ENCODE results near the gene MOCS2.

MOCS2 gene

GRCh38 chr5:53099546-53099945 is 10.0 kb downstream of the MOCS2 start:
- in situ Hi-C loops (cut with MboI; ENCODE audit: low pct_unique_long_range_greater_than_20kb, low sequenced_read_pairs), result no loop called here
- no peak for DNase-seq

GRCh38 chr5:53095931-53096525 is 13.5 kb downstream of the MOCS2 start:
- in situ Hi-C loops (cut with MboI; ENCODE audit: low pct_unique_long_range_greater_than_20kb, low sequenced_read_pairs), result no loop called here
- peak; percentile 70 for DNase-seq

DNA sequence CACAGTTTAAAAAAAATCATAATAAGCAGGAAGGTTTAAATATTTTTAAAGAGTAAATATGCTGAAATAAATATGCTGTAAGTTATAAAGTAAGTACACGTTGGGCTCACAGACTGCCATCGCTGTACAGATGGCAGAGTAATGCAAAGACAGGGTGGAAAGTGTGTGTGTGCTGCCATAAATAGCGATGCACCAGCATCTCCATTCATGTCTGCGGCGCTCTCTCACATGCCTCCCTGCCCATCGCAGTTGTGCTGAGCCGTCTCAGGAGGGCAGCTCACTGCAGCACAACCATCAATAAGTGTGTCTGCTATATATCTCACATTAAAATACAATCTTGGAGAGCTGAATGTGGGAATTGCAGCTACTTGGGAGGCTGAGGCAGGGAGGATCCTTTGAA is 14.3 kb downstream of the MOCS2 start:
- in situ Hi-C loops (cut with MboI; ENCODE audit: low pct_unique_long_range_greater_than_20kb, low sequenced_read_pairs), result no loop called here
- DNase-seq, result no peak

DNA sequence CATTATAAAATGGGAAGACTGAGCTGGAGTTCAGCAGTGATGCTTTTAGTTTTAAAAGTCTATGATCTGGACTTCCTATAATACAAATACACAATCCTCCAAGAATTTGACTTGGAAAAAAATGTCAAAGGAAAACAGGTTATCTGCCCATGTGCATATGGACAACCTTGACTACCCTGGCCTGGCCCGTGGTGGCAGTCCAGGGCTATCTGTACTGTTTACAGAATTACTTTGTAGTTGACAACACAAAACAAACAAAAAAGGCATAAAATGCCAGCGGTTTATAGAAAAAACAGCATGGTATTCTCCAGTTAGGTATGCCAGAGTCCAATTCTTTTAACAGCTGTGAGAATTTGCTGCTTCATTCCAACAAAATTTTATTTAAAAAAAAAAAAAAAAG is 17.3 kb downstream of the MOCS2 start:
- in situ Hi-C loops (cut with MboI; ENCODE audit: low pct_unique_long_range_greater_than_20kb, low sequenced_read_pairs), result no loop called here
- no peak for DNase-seq

- DNase-seq, result no peak
- in situ Hi-C loops (cut with MboI; ENCODE audit: low pct_unique_long_range_greater_than_20kb, low sequenced_read_pairs), result no loop called here
These were observed 18.3 kb downstream of the MOCS2 start for GRCh38 chr5:53091289-53091688.

GRCh38 chr5:53090229-53090628 is 19.3 kb downstream of the MOCS2 start:
- no peak for DNase-seq
- in situ Hi-C loops (cut with MboI; ENCODE audit: low pct_unique_long_range_greater_than_20kb, low sequenced_read_pairs), result no loop called here

- in situ Hi-C loops (cut with MboI; ENCODE audit: low pct_unique_long_range_greater_than_20kb, low sequenced_read_pairs), result no loop called here
- DNase-seq, result no peak
These were observed 20.0 kb downstream of the MOCS2 start for GRCh38 chr5:53089481-53089991.

DNA sequence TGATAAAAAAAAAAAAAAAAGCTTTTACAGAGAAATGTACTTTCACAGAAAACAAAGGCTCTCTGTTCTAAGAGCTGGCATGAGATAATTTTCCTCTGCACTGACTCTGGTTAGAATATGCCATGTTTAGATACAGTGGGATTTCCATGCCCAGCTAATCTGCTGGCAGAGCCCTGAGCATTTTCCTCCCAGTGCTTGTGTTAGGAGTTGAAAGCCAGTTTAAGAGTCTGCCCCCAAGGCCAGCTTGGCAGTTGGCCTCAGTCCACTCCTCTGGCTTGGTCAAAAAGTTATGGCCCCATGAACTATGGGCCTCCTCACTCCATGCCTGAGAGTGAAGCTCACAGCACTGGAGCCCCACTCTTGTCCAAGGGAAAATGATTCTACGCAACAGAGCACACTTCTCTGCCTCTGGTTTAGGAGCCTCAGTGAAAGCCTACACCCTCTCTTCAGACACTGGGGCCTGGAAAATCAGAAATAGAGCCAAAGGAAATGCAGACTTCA is 21.9 kb downstream of the MOCS2 start:
- in situ Hi-C loops (cut with MboI; ENCODE audit: low pct_unique_long_range_greater_than_20kb, low sequenced_read_pairs), result no loop called here

DNA sequence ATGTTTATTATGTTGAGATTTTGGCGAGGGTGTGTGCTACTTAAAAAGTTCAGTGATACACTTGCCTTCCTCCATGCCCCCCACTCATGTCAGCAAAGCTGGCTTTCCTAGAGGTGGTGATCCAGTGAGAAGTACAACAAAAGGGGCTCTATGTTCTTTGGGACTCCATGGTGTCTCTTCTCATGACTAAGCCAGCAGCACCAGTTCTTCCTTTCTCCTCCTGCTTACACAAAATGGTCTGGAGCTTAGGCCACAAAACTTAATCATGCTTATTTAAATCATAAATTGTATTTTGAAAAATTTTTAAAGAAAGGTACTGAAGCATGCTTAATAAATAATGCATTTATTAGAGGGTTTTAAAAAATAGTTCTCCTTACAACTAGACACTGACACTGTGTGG is 22.4 kb downstream of the MOCS2 start:
- DNase-seq, result no peak
- in situ Hi-C loops (cut with MboI; ENCODE audit: low pct_unique_long_range_greater_than_20kb, low sequenced_read_pairs), result no loop called here

More for the DNA sequence above, 21.9 kb downstream of the MOCS2 start:
- DNase-seq, result no peak

DNA sequence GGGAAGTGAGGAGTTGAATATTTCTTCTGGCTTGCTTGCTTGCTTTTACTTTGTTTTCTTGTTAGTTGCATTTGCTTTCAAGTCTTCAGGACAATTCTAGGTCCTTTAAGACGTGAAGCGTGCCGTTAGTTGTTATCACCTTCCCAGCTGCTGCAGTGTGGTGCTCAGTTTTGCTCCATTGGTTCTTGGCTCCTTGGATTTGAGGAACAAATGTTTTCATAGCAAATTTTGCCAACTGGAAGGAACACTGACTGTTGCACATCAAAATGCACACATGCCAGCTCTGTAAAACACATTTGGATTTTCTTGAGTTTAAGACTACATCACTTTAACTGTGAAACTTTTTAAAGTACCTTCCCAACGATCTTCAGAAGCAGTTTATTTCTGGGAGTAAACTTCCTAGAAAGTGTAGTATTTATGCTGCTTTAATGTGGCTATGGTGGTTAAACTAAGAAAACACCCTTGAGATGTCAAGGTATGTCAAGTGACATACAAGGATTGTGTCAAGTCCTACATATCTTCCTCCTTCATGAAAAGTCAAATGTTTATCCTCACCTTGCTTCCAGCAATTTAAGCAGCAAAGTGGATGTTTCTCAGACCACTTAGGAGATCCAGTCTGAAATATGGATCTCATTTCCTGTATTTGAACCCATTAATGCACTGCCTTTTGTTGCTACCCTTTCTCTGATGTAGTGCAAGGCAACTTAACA is 24.9 kb downstream of the MOCS2 start:
- in situ Hi-C loops (cut with MboI; ENCODE audit: low pct_unique_long_range_greater_than_20kb, low sequenced_read_pairs), result no loop called here
- DNase-seq, result no peak

- in situ Hi-C loops (cut with MboI; ENCODE audit: low pct_unique_long_range_greater_than_20kb, low sequenced_read_pairs), result no loop called here
These were observed 25.6 kb downstream of the MOCS2 start for GRCh38 chr5:53083927-53084326.

GRCh38 chr5:53080271-53080670 is 29.3 kb downstream of the MOCS2 start:
- DNase-seq, result no peak
- in situ Hi-C loops (cut with MboI; ENCODE audit: low pct_unique_long_range_greater_than_20kb, low sequenced_read_pairs), result no loop called here

More at GRCh38 chr5:53083927-53084326, 25.6 kb downstream of the MOCS2 start:
- no peak for DNase-seq

- in situ Hi-C loops (cut with MboI; ENCODE audit: low pct_unique_long_range_greater_than_20kb, low sequenced_read_pairs), result no loop called here
- no peak for DNase-seq
These were observed 33.5 kb downstream of the MOCS2 start for GRCh38 chr5:53076014-53076583.

- no peak for DNase-seq
- in situ Hi-C loops (cut with MboI; ENCODE audit: low pct_unique_long_range_greater_than_20kb, low sequenced_read_pairs), result no loop called here
These were observed 36.2 kb downstream of the MOCS2 start for GRCh38 chr5:53073348-53073747.

DNA sequence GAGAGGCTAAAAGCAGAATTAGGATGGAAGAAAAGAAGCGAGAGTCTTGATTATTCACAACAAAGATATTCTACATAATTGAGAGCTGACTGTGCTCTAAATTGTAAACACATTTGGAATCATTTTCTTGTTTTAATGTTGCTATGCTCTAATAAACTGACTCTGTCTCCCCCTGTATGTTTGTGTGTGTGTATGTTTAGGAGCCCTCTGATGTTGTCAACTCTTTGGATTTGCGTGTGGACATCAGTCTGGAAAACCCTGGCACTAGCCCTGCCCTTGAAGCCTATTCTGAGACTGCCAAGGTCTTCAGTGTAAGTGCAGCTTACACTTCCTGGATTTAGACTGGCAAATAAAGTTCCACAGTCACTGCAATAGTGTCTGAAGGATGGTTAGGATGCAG is 37.8 kb downstream of the MOCS2 start:
- in situ Hi-C loops (cut with MboI; ENCODE audit: low pct_unique_long_range_greater_than_20kb, low sequenced_read_pairs), result no loop called here
- DNase-seq, result no peak

DNA sequence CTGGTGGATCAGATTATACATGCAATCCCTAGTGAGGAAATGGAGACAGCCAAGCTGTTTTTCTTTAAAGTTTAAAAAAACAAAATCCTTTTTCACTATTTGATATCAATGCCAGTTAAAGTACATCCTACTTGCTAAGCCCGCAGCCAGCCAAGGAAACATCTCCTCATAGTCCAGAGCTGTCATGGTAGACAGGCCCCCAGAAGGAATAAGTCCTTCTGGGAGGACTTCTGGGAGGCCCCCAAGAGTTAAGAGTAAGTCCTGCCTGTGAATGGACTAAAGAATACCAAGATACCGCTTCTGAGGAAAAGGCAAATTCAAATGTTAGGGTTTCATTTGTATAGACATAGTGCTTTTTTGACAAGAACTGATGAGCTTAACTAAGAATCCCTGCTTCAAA is 38.3 kb downstream of the MOCS2 start:
- in situ Hi-C loops (cut with MboI; ENCODE audit: low pct_unique_long_range_greater_than_20kb, low sequenced_read_pairs), result no loop called here
- DNase-seq, result no peak

GRCh38 chr5:53069626-53070025 is 39.9 kb downstream of the MOCS2 start:
- in situ Hi-C loops (cut with MboI; ENCODE audit: low pct_unique_long_range_greater_than_20kb, low sequenced_read_pairs), result no loop called here
- no peak for DNase-seq

DNA sequence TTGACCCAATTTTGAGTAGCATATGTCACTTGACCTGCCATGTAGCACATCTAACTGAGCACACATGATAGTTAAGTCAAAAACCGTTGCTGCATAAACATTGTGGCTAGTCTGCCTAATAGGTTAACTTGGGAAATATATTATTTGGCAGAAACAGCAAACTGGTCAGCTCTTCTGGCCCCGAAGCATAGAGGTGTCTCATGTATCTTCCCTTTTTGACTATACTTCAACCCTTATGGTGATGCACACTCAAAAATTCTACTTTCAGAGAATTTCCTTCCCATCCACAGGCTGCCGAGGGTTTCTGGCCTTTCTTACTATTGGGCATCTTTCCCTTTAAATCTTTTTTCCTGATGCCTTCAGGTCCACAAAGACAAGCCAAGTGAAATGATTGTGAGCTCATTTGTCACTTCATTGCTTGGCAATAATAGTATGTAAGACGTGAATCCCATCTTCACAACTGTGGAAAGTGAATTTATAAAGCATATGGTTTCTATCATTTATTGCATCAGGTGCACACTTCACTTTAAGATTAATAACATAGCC is 41.2 kb downstream of the MOCS2 start:
- no peak for DNase-seq
- in situ Hi-C loops (cut with MboI; ENCODE audit: low pct_unique_long_range_greater_than_20kb, low sequenced_read_pairs), result no loop called here

DNA sequence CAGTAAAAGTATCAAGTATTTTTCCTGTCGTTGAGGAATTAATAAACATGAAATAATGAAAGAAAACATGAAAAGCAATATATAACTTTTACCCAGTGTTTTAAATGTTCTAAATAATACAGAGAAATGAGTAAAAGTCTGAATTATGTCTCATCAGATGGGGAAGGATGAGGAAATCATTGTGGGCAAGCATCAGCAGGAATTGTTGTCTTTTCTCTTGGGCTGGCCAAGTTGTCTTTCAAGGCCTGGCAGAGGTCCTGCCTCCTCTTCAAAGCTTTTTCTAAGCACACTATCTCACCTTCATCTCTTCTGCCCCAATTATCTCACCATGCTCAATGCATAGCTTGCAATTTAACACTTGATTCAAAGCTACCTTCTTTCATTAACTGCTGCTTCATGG is 41.9 kb downstream of the MOCS2 start:
- DNase-seq, result no peak
- in situ Hi-C loops (cut with MboI; ENCODE audit: low pct_unique_long_range_greater_than_20kb, low sequenced_read_pairs), result no loop called here

DNA sequence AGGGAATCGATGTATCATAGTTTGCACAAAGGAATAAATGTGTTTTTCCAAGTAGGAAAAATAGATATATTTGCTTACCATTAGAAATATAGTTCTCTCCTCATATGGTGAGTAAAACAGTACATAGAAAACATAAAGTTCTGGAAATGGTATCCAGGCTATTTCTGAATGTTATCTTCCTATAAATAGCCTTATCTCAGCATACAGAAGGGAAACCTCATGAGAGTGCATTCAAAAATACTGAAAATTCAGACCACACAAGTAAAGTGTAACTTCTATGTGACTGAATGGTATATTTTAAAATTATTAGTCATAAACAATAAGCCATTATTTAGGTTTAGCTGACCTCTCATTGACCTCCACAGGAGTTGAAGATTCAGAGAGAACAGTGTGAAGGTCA is 43.5 kb downstream of the MOCS2 start:
- no peak for DNase-seq
- in situ Hi-C loops (cut with MboI; ENCODE audit: low pct_unique_long_range_greater_than_20kb, low sequenced_read_pairs), result no loop called here

All from KBM-7 (cell line).